ENCODE data around the gene PDE6G. TPM values are rescaled to one million over a fixed set of nuclear protein-coding genes. Genes with fewer than 3 reads are reported as not detected.

Gene PDE6G
- total RNA-seq, 4 donors from 2014 or later: 2.1 TPM; not detected in 3

DNA sequence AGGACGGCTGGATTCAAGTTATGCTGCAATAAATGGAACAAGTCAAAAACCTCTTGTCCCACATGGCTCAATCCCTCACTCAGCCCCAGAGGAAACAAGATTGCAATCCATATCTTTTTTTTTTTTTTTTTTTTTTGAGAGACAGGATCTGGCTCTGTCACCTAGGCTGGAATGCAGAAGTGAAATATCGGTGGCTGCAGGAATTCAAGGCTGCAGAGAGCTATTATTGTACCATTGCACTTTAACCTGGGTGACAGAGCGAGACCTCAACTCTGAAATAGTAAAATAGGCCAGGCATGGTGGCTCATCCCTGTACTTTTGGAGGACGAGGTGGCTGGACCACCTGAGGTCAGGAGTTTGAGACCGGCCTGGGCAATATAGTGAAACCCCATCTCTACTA is 2.7 kb upstream of the PDE6G start:
- Histone ChIP-seq H3K9me3 (no peaks in the 10 kb centered on the region), H3K36me3 (no peaks in the 10 kb centered on the region), H3K27me3 (no peaks in the 10 kb centered on the region), H3K4me1 (no peaks in the 10 kb centered on the region), H3K27ac (no peak overlapping the region), H3K4me3 (no peak overlapping the region)
- intact Hi-C loops (cut with DNase I; ENCODE audit: low total_unique reads): no loop called here
- DNase-seq: no peak
- TF ChIP-seq CTCF (IDR thresholded peaks at IDR 0.05) (no peak), POLR2A (IDR thresholded peaks at IDR 0.05) (no peak)

GRCh38 chr17:81656835-81657234 is 493 bp upstream of the PDE6G start:
- no peaks in the 10 kb centered on the region for H3K27me3 ChIP-seq
- intact Hi-C loops (cut with DNase I; ENCODE audit: low total_unique reads): no loop called here
- no peak for DNase-seq
- no peaks in the 10 kb centered on the region for H3K9me3 ChIP-seq
- no peaks in the 10 kb centered on the region for H3K36me3 ChIP-seq
- H3K4me1 ChIP-seq: no peaks in the 10 kb centered on the region
- no peak overlapping the region for H3K4me3 ChIP-seq
- no peak for TF ChIP-seq POLR2A (IDR thresholded peaks at IDR 0.05)
- TF ChIP-seq CTCF (IDR thresholded peaks at IDR 0.05): no peak
- no peak overlapping the region for H3K27ac ChIP-seq

DNA sequence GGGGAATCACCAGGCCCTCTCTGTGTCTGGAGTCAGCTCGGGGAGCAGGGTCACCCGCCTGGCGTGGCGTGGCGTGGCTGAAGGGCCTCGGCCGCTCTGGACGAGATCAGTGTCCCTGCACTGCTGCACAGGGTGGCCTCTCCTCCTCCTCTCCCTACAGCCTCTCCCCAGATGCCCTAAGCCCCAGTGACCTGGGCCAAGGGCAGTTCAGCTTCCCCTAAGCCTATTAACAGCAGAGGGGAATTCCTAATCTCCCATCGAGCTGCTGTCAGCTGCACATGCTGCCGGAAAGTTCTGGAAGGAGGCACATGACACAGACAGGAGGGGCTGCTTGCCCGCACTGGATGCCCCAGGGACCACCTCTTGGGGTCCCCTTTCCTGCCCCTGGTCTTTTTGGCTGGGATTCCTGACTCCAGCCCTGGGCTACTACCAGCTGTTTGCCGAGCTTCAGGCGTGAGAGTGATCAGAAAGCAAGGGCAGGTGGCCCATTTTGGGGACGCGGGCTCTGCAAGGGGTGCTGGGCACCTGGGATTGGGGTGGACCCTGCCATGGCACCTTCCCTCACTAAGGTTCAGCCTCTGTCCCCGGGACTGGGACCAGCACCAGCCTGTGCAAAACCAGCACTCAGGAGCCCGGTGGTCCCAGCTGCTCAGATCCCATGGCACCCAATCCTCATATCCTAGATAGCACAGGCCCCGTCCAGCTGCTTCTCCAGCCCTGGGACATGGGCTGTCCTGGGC is 794 bp downstream of the PDE6G start:
- intact Hi-C loops (cut with DNase I; ENCODE audit: low total_unique reads): no loop called here
- Histone ChIP-seq H3K27me3 (peaks cover 4 to 6% of the 10 kb centered on the region in 2 donors), H3K9me3 (no peaks in the 10 kb centered on the region), H3K36me3 (no peaks in the 10 kb centered on the region), H3K4me1 (no peaks in the 10 kb centered on the region), H3K4me3 (no peak overlapping the region), H3K27ac (no peak overlapping the region)
- TF ChIP-seq CTCF (IDR thresholded peaks at IDR 0.05) (no peak), POLR2A (IDR thresholded peaks at IDR 0.05) (no peak)
- DNase-seq: no peak

- Histone ChIP-seq H3K4me1 (no peaks in the 10 kb centered on the region), H3K27me3 (peaks cover 13 to 23% of the 10 kb centered on the region in 2 donors), H3K4me3 (no peak overlapping the region), H3K36me3 (no peaks in the 10 kb centered on the region), H3K27ac (no peak overlapping the region), H3K9me3 (peaks cover 0 to 8% of the 10 kb centered on the region in 2 donors)
- no peak for DNase-seq
- TF ChIP-seq CTCF (IDR thresholded peaks at IDR 0.05): no peak
- TF ChIP-seq POLR2A (IDR thresholded peaks at IDR 0.05): no peak
- intact Hi-C loops (cut with DNase I; ENCODE audit: low total_unique reads): no loop called here
Observed at GRCh38 chr17:81652906-81653771, 3.2 kb downstream of the PDE6G start.

GRCh38 chr17:81651692-81652091 is 4.7 kb downstream of the PDE6G start:
- Histone ChIP-seq H3K27me3 (peaks cover 13 to 23% of the 10 kb centered on the region in 2 donors), H3K27ac (no peak overlapping the region), H3K9me3 (peaks cover 0 to 8% of the 10 kb centered on the region in 2 donors), H3K4me3 (no peak overlapping the region), H3K36me3 (no peaks in the 10 kb centered on the region), H3K4me1 (no peaks in the 10 kb centered on the region)
- intact Hi-C loops (cut with DNase I; ENCODE audit: low total_unique reads): no loop called here
- no peak for TF ChIP-seq CTCF (IDR thresholded peaks at IDR 0.05)
- no peak for TF ChIP-seq POLR2A (IDR thresholded peaks at IDR 0.05)
- DNase-seq: no peak

Data from uterus (tissue), 4 donors.